ENCODE measurements around the gene OTUD5. TPM values are rescaled to one million over a fixed set of nuclear protein-coding genes. Genes with fewer than 3 reads are reported as not detected.
A peak's percentile ranks its signal among the peaks of the same experiment; 100 is the strongest.

The OTUD5 gene
- total RNA-seq, 1 donor from 2014 or later = 16.2 TPM

- no peak overlapping the region for H3K4me3 ChIP-seq (ENCODE audit: low read length in 3 of 3)
- no peak overlapping the region for H3K9ac ChIP-seq (ENCODE audit: low read depth in 1 of 3, low read length in 3 of 3)
- H3K27ac ChIP-seq (ENCODE audit: low read depth, low read length) = no peak overlapping the region
- no peaks in the 10 kb centered on the region for H3K27me3 ChIP-seq (ENCODE audit: control insufficient read depth in 3 of 3, insufficient read depth in 3 of 3, low read length in 3 of 3)
- H3K4me1 ChIP-seq (ENCODE audit: control insufficient read depth in 3 of 3, insufficient read depth in 3 of 3, low read length in 3 of 3) = peaks cover 0 to 3% (median 0%) of the 10 kb centered on the region in 3 donors
- H3K36me3 ChIP-seq (ENCODE audit: control insufficient read depth in 3 of 3, insufficient read depth in 3 of 3, low read length in 3 of 3) = peaks cover 19 to 31% (median 29%) of the 10 kb centered on the region in 3 donors
- H3K9me3 ChIP-seq (ENCODE audit: control insufficient read depth in 3 of 3, low read length in 3 of 3) = no peaks in the 10 kb centered on the region
These were observed 53.2 kb downstream of the OTUD5 start for GRCh38 chrX:48904180-48904579.

GRCh38 chrX:48903290-48903689, 54.1 kb downstream of the OTUD5 start:
- no peak overlapping the region for H3K27ac ChIP-seq (ENCODE audit: low read depth, low read length)
- peaks cover 19 to 31% (median 29%) of the 10 kb centered on the region in 3 donors for H3K36me3 ChIP-seq (ENCODE audit: control insufficient read depth in 3 of 3, insufficient read depth in 3 of 3, low read length in 3 of 3)
- no peaks in the 10 kb centered on the region for H3K9me3 ChIP-seq (ENCODE audit: control insufficient read depth in 3 of 3, low read length in 3 of 3)
- H3K27me3 ChIP-seq (ENCODE audit: control insufficient read depth in 3 of 3, insufficient read depth in 3 of 3, low read length in 3 of 3) = no peaks in the 10 kb centered on the region
- peaks cover 3 to 9% (median 6%) of the 10 kb centered on the region in 3 donors for H3K4me1 ChIP-seq (ENCODE audit: control insufficient read depth in 3 of 3, insufficient read depth in 3 of 3, low read length in 3 of 3)
- no peak overlapping the region for H3K4me3 ChIP-seq (ENCODE audit: low read length in 3 of 3)
- no peak overlapping the region for H3K9ac ChIP-seq (ENCODE audit: low read depth in 1 of 3, low read length in 3 of 3)

DNA sequence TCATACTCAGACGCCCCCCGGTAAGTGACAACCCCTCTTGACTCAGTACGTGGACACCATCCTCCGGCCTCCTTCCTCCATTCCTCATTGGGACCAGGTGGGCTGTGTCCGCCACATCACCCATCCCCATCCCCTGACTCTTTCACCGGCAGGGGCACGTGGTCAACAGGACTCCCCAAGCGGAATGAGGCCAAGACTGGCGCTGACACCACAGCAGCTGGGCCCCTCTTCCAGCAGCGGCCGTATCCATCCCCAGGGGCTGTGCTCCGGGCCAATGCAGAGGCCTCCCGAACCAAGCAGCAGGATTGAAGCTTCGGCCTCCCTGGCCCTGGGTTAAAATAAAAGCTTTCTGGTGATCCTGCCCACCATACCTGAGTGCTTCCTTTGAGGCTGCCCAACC, 54.6 kb downstream of the OTUD5 start:
- Histone ChIP-seq H3K36me3 (ENCODE audit: control insufficient read depth in 3 of 3, insufficient read depth in 3 of 3, low read length in 3 of 3) (peaks cover 19 to 31% (median 29%) of the 10 kb centered on the region in 3 donors), H3K9me3 (ENCODE audit: control insufficient read depth in 3 of 3, low read length in 3 of 3) (no peaks in the 10 kb centered on the region), H3K4me3 (ENCODE audit: low read length in 3 of 3) (no peak overlapping the region), H3K4me1 (ENCODE audit: control insufficient read depth in 3 of 3, insufficient read depth in 3 of 3, low read length in 3 of 3) (peaks cover 4 to 11% (median 7%) of the 10 kb centered on the region in 3 donors), H3K9ac (ENCODE audit: low read depth in 1 of 3, low read length in 3 of 3) (no peak overlapping the region), H3K27me3 (ENCODE audit: control insufficient read depth in 3 of 3, insufficient read depth in 3 of 3, low read length in 3 of 3) (no peaks in the 10 kb centered on the region), H3K27ac (ENCODE audit: low read depth, low read length) (no peak overlapping the region)

GRCh38 chrX:48902135-48902534, 55.3 kb downstream of the OTUD5 start:
- H3K9me3 ChIP-seq (ENCODE audit: control insufficient read depth in 3 of 3, low read length in 3 of 3) = no peaks in the 10 kb centered on the region
- no peak overlapping the region for H3K9ac ChIP-seq (ENCODE audit: low read depth in 1 of 3, low read length in 3 of 3)
- H3K36me3 ChIP-seq (ENCODE audit: control insufficient read depth in 3 of 3, insufficient read depth in 3 of 3, low read length in 3 of 3) = peaks cover 19 to 31% (median 29%) of the 10 kb centered on the region in 3 donors

GRCh38 chrX:48901069-48901468, 56.3 kb downstream of the OTUD5 start:
- H3K4me3 ChIP-seq (ENCODE audit: low read length in 3 of 3) = no peak overlapping the region
- H3K9ac ChIP-seq (ENCODE audit: low read depth in 1 of 3, low read length in 3 of 3) = no peak overlapping the region
- peaks cover 19 to 29% (median 27%) of the 10 kb centered on the region in 3 donors for H3K36me3 ChIP-seq (ENCODE audit: control insufficient read depth in 3 of 3, insufficient read depth in 3 of 3, low read length in 3 of 3)

More at GRCh38 chrX:48902135-48902534, 55.3 kb downstream of the OTUD5 start:
- Histone ChIP-seq H3K27me3 (ENCODE audit: control insufficient read depth in 3 of 3, insufficient read depth in 3 of 3, low read length in 3 of 3) (no peaks in the 10 kb centered on the region), H3K4me3 (ENCODE audit: low read length in 3 of 3) (no peak overlapping the region), H3K4me1 (ENCODE audit: control insufficient read depth in 3 of 3, insufficient read depth in 3 of 3, low read length in 3 of 3) (peaks cover 4 to 11% (median 7%) of the 10 kb centered on the region in 3 donors), H3K27ac (ENCODE audit: low read depth, low read length) (no peak overlapping the region)

DNA sequence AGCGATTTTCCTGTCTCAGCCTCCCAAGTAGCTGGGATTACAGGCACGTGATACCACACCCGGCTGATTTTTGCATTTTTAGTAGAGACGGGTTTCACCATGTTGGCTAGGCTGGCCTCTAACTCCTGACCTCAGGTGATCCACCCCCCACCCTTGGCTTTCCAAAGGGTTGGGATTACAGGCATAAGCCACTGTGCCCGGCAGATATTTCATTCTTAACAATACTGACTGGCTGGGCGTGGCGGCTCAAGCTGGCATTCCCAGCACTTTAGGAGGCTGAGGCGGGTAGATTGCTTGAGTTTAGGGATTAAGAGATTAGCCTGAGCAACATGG, 58.4 kb downstream of the OTUD5 start:
- Histone ChIP-seq H3K9me3 (ENCODE audit: control insufficient read depth in 3 of 3, low read length in 3 of 3) (no peaks in the 10 kb centered on the region), H3K9ac (ENCODE audit: low read depth in 1 of 3, low read length in 3 of 3) (no peak overlapping the region), H3K27ac (ENCODE audit: low read depth, low read length) (no peak overlapping the region), H3K4me3 (ENCODE audit: low read length in 3 of 3) (no peak overlapping the region), H3K4me1 (ENCODE audit: control insufficient read depth in 3 of 3, insufficient read depth in 3 of 3, low read length in 3 of 3) (peaks cover 10 to 19% (median 15%) of the 10 kb centered on the region in 3 donors), H3K27me3 (ENCODE audit: control insufficient read depth in 3 of 3, insufficient read depth in 3 of 3, low read length in 3 of 3) (no peaks in the 10 kb centered on the region), H3K36me3 (ENCODE audit: control insufficient read depth in 3 of 3, insufficient read depth in 3 of 3, low read length in 3 of 3) (peaks cover 19 to 29% (median 22%) of the 10 kb centered on the region in 3 donors)

More at GRCh38 chrX:48901069-48901468, 56.3 kb downstream of the OTUD5 start:
- no peaks in the 10 kb centered on the region for H3K9me3 ChIP-seq (ENCODE audit: control insufficient read depth in 3 of 3, low read length in 3 of 3)
- no peaks in the 10 kb centered on the region for H3K27me3 ChIP-seq (ENCODE audit: control insufficient read depth in 3 of 3, insufficient read depth in 3 of 3, low read length in 3 of 3)
- H3K27ac ChIP-seq (ENCODE audit: low read depth, low read length) = no peak overlapping the region
- H3K4me1 ChIP-seq (ENCODE audit: control insufficient read depth in 3 of 3, insufficient read depth in 3 of 3, low read length in 3 of 3) = peaks cover 10 to 19% (median 14%) of the 10 kb centered on the region in 3 donors

DNA sequence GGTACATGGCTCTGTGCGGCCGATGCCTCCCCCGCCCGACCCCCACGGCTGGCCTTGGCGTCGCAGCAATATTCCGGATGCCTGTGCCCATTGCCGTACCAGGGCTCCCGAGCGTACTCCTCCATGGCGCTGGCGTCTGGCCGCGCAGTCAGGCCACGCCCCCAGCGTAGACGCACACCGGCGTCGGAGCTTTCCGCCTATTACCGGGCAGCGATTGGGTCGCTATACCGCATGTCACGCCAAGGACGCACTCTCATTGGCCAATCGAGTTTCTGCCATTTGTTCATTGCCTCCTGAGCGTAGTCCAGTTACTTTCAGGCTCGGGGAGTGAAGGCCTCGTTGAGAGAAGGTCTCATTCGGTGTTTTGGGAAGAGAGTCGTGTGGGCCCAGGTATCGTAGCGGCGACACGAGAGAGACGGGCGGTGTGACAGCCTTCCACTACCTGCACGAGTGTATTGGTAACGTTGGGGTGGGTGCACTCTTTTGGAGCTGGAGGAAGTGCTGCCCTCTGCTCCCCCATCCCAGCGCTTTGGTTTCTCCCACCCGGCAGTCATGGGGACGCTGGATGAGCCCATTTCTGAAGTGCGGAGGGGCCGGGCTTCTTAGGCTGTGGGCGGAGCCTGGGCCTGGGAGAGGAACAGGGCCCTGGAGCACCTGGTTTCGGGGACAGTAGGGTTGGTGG, 59.6 kb downstream of the OTUD5 start, which contains the start of the genes PQBP1 and TIMM17B:
TSS of gene PQBP1 (plus strand) at position 306 of the 682 bp plus-strand sequence. CDS start 580 bp downstream, outside the sequence.
TSS of gene TIMM17B (minus strand) at position 144 of the 682 bp plus-strand sequence. CDS start at position 125, 19 bp downstream.
- Histone ChIP-seq H3K4me1 (ENCODE audit: control insufficient read depth in 3 of 3, insufficient read depth in 3 of 3, low read length in 3 of 3) (peaks cover 10 to 19% (median 15%) of the 10 kb centered on the region in 3 donors), H3K27me3 (ENCODE audit: control insufficient read depth in 3 of 3, insufficient read depth in 3 of 3, low read length in 3 of 3) (no peaks in the 10 kb centered on the region)

GRCh38 chrX:48897157-48897624, 60.2 kb downstream of the OTUD5 start:
- Histone ChIP-seq H3K9ac (ENCODE audit: low read depth in 1 of 3, low read length in 3 of 3) (peak overlapping the region; percentile 92 to 95 (median 95)), H3K27me3 (ENCODE audit: control insufficient read depth in 3 of 3, insufficient read depth in 3 of 3, low read length in 3 of 3) (no peaks in the 10 kb centered on the region), H3K9me3 (ENCODE audit: control insufficient read depth in 3 of 3, low read length in 3 of 3) (no peaks in the 10 kb centered on the region), H3K4me1 (ENCODE audit: control insufficient read depth in 3 of 3, insufficient read depth in 3 of 3, low read length in 3 of 3) (peaks cover 10 to 20% (median 15%) of the 10 kb centered on the region in 3 donors), H3K4me3 (ENCODE audit: low read length in 3 of 3) (peak overlapping the region; percentile 75 to 89 (median 88)), H3K36me3 (ENCODE audit: control insufficient read depth in 3 of 3, insufficient read depth in 3 of 3, low read length in 3 of 3) (peaks cover 11 to 15% (median 15%) of the 10 kb centered on the region in 3 donors), H3K27ac (ENCODE audit: low read depth, low read length) (peak overlapping the region; percentile 98)

More for the DNA sequence above, 59.6 kb downstream of the OTUD5 start, which contains the start of the genes PQBP1 and TIMM17B:
- peak within 1 kb of the TSS; percentile 98 for H3K27ac ChIP-seq (ENCODE audit: low read depth, low read length)
- H3K36me3 ChIP-seq (ENCODE audit: control insufficient read depth in 3 of 3, insufficient read depth in 3 of 3, low read length in 3 of 3) = peaks cover 17 to 20% (median 20%) of the 10 kb centered on the region in 3 donors
- H3K9me3 ChIP-seq (ENCODE audit: control insufficient read depth in 3 of 3, low read length in 3 of 3) = no peaks in the 10 kb centered on the region
- H3K9ac ChIP-seq (ENCODE audit: low read depth in 1 of 3, low read length in 3 of 3) = peak within 1 kb of the TSS; percentile 92 to 95 (median 95)
- H3K4me3 ChIP-seq (ENCODE audit: low read length in 3 of 3) = peak within 1 kb of the TSS; percentile 75 to 89 (median 88)

GRCh38 chrX:48896611-48897011, 60.8 kb downstream of the OTUD5 start:
- Histone ChIP-seq H3K9ac (ENCODE audit: low read depth in 1 of 3, low read length in 3 of 3) (peak overlapping the region; percentile 92 to 95 (median 95)), H3K27me3 (ENCODE audit: control insufficient read depth in 3 of 3, insufficient read depth in 3 of 3, low read length in 3 of 3) (no peaks in the 10 kb centered on the region), H3K4me3 (ENCODE audit: low read length in 3 of 3) (peak overlapping the region; percentile 75 to 89 (median 88)), H3K4me1 (ENCODE audit: control insufficient read depth in 3 of 3, insufficient read depth in 3 of 3, low read length in 3 of 3) (peaks cover 14 to 25% (median 20%) of the 10 kb centered on the region in 3 donors), H3K27ac (ENCODE audit: low read depth, low read length) (peak overlapping the region; percentile 98), H3K9me3 (ENCODE audit: control insufficient read depth in 3 of 3, low read length in 3 of 3) (no peaks in the 10 kb centered on the region), H3K36me3 (ENCODE audit: control insufficient read depth in 3 of 3, insufficient read depth in 3 of 3, low read length in 3 of 3) (peaks cover 6 to 10% (median 10%) of the 10 kb centered on the region in 3 donors)

DNA sequence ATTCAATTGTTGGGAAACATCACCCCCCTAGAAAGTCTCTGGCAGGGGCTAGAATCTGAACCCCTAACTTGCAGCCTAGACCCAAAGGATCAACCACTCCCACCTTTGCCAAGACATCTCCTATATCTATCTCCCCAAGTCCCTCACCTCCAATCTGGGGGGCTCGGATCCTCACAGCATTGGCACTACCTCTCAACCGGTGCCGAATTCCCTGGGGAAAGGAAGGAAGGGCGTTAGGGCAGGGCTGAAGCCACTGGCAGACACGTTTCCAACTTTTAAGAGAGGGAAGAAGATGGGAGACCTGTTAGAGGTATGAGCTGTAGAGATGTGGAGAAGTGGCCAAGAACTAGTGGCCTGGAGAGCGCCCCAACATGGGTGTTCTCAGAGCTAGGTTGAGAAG, 62.5 kb downstream of the OTUD5 start:
- peaks cover 0 to 6% (median 6%) of the 10 kb centered on the region in 3 donors for H3K36me3 ChIP-seq (ENCODE audit: control insufficient read depth in 3 of 3, insufficient read depth in 3 of 3, low read length in 3 of 3)
- H3K9me3 ChIP-seq (ENCODE audit: control insufficient read depth in 3 of 3, low read length in 3 of 3) = no peaks in the 10 kb centered on the region
- no peak overlapping the region for H3K9ac ChIP-seq (ENCODE audit: low read depth in 1 of 3, low read length in 3 of 3)
- no peaks in the 10 kb centered on the region for H3K27me3 ChIP-seq (ENCODE audit: control insufficient read depth in 3 of 3, insufficient read depth in 3 of 3, low read length in 3 of 3)
- peaks cover 14 to 32% (median 23%) of the 10 kb centered on the region in 3 donors for H3K4me1 ChIP-seq (ENCODE audit: control insufficient read depth in 3 of 3, insufficient read depth in 3 of 3, low read length in 3 of 3)
- H3K4me3 ChIP-seq (ENCODE audit: low read length in 3 of 3) = no peak overlapping the region
- H3K27ac ChIP-seq (ENCODE audit: low read depth, low read length) = no peak overlapping the region
